Gastrocnemius medialis (tissue), 4 donors: ENCODE measurements around the gene PDLIM7.

Experiments
- CTCF ChIP-seq, 5 experiments: fragments of 450-650 bp in 3 of 5; fragments of 200-600 bp in 2 of 5; sonication (generic) in 2 of 5; IDR thresholded peaks in 4 of 5; conservative IDR thresholded peaks in 1 of 5; 1 replicate in 4 of 5; 2 replicates in 1 of 5; pipeline ENCODE4 v1.5.1; 2016 to 2019; ENCODE audit warnings: antibody characterized with exemption in 5 of 5, mild to moderate bottlenecking in 3 of 5, moderate library complexity in 3 of 5
- POLR2A ChIP-seq, 2 donors: fragments of 450-650 bp; IDR thresholded peaks; one replicate each; pipeline ENCODE4 v1.6.1; 2017; ENCODE audit warnings: antibody characterized with exemption in 2 of 2, mild to moderate bottlenecking in 2 of 2, moderate library complexity in 2 of 2

DNA sequence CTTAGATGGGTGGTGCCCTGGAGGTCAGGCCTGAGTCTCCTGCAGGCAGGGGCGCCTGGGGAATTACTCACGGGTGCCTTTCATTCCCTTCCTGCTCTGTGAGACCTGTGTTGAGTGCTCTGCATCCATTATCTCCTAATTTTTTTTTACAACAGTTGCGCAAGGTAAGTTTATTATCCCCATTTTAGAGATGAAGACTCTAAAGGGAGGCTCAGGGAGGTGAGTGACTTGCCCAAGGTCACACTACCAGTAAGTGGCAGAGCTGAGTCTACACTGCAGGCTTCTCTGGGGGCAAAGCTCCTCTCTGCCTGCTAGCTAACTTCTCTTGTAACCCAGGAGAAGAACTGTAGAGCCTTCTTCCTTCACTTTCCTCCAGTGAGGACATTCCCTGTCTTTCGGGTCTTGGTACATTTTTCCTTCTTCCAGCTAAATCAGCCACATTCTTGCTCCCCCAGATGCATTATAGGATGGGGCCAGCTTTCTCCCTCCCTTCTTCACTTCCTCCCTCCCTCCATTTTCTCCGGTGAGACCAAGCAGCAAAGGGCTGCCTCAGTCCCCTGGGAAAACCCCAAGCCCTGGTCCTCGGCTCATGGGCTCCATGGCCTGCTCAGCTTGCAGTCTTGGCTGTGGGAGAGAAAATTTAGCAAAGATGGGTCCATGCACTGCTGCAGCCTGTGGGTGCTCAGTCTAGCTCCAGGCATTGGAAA lies 49.0 kb downstream of the PDLIM7 start:
- no peak for TF ChIP-seq CTCF (IDR thresholded peaks at IDR 0.05 in 4 of 5, conservative IDR thresholded peaks at IDR 0.05 in 1 of 5)
- no peak for TF ChIP-seq POLR2A (IDR thresholded peaks at IDR 0.05)
